Omental fat pad (tissue), 4 donors: ENCODE measurements around the gene TRPM7. TPM values are rescaled to one million over a fixed set of nuclear protein-coding genes. Genes with fewer than 3 reads are reported as not detected.

ENCODE experiments used
- ATAC-seq: fragments of 150-250 bp; one replicate; pipeline ENCODE4 v1.9.1; 2016; ENCODE audit warnings: mild to moderate bottlenecking, moderate library complexity; ENCODE audit not compliant: low FRiP score
- DNase-seq: peaks from one replicate; pipeline ENCODE4 v3.0.0-alpha.2; 2019; ENCODE audit warnings: low spot score
- total RNA-seq, 4 donors: library from RNA; depleted of rRNA; stranded (reverse); fragments of >200 nt; gene quantifications; one replicate each; pipeline ENCODE4 v1.1.0, GENCODE V29; 2016
- TF ChIP-seq, protein P1 (sequence below), 3 donors: fragments of 450-650 bp; IDR thresholded peaks; one replicate each; pipeline ENCODE4 v1.5.1; 2016 to 2017; ENCODE audit warnings: antibody characterized with exemption in 3 of 3, mild to moderate bottlenecking in 3 of 3, moderate library complexity in 2 of 3

TRPM7 gene
- total RNA-seq, 4 donors from 2014 or later: 55.5 to 63.6 (median 60.5) TPM

DNA sequence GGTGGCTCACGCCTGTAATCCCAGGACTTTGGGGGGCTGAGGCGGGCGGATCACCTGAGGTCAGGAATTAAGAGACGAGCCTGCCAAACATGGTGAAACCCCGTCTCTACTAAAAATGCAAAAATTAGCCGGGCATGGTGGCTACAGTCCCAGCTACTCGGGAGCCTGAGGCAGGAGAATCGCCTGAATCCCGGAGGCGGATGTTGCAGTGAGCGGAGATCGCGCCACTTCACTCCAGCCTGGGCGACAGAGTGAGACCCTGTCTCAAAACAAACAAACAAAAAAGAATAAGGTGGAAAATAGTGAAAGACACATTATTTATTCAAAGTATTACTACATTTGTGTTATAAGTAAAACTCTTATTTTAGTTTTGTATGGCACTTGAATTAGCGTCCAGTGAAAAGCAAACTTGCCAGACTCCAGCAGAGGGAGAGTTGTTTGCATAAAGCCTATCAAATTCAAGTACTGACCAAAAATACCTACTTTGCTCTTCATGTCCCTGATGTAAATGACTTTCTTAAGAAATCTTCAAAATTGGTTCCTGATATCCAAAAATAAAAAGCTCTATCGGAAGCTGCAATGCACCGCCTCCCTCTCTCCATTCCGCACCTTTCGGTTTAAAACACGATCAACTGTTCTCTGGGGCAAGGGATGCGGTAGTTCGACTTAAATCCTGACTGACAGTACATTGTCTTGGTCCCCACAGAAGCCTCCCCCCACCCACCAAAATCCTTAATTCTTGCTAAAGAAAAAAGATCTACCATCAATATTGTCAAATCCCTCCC is 1.2 kb downstream of the TRPM7 start:
- no peak for DNase-seq
- TF ChIP-seq, protein P1, sequence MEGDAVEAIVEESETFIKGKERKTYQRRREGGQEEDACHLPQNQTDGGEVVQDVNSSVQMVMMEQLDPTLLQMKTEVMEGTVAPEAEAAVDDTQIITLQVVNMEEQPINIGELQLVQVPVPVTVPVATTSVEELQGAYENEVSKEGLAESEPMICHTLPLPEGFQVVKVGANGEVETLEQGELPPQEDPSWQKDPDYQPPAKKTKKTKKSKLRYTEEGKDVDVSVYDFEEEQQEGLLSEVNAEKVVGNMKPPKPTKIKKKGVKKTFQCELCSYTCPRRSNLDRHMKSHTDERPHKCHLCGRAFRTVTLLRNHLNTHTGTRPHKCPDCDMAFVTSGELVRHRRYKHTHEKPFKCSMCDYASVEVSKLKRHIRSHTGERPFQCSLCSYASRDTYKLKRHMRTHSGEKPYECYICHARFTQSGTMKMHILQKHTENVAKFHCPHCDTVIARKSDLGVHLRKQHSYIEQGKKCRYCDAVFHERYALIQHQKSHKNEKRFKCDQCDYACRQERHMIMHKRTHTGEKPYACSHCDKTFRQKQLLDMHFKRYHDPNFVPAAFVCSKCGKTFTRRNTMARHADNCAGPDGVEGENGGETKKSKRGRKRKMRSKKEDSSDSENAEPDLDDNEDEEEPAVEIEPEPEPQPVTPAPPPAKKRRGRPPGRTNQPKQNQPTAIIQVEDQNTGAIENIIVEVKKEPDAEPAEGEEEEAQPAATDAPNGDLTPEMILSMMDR (IDR thresholded peaks at IDR 0.05): no peak
- no peak for ATAC-seq

DNA sequence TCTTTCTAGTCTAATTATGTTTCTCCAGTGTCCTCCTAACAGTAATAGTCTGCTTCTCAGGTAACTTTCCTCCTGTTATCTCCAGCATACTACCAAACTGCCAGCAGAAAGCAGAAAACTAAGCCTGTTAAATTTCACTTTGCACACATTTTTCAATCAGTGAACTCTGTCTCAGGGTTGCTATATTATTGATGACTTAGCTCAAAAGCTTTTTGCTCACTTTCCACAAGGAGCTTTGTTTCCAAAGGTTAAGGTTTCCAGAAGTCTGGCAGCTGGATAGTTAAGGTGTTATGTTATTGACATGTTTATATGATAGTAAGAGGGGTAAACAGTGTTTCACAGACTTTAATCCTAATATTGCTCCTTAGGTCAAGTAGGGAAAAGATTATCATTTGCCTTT is 5.1 kb downstream of the TRPM7 start:
- ATAC-seq: no peak
- no peak for DNase-seq
- TF ChIP-seq, protein P1 (IDR thresholded peaks at IDR 0.05): no peak

DNA sequence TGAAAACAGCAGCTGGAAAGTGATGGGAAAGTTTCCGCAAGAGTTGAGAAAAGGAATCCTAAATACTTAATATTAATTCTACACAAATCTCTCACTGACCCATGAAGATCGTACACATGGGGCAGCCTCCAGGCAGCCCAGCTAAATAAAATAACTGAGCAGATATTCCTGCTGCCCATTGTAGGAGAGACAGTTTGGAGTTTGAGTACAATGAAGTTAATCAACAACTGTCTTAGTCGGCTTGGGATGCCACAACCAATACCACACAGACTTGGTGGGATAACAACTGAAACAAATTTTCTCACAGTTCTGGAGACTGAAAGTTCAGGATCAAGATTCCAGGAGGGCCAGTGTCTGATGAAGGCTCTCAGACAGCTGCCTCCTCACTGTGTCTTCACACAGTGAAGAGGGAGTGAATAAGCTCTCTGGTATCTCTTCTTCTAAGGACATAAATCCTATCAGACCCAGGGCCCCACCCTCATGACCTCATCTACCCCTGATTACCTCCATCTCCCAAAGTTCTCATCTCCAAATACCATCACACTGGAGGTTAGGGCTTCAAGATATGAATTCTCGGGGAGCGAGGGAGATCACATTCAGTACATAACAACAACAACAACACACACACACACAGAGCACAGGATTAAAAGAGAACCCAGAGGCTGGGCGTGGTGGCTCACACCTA is 9.7 kb downstream of the TRPM7 start:
- DNase-seq (no peak), ATAC-seq (peak; percentile 84)
- TF ChIP-seq, protein P1 (IDR thresholded peaks at IDR 0.05): no peak

DNA sequence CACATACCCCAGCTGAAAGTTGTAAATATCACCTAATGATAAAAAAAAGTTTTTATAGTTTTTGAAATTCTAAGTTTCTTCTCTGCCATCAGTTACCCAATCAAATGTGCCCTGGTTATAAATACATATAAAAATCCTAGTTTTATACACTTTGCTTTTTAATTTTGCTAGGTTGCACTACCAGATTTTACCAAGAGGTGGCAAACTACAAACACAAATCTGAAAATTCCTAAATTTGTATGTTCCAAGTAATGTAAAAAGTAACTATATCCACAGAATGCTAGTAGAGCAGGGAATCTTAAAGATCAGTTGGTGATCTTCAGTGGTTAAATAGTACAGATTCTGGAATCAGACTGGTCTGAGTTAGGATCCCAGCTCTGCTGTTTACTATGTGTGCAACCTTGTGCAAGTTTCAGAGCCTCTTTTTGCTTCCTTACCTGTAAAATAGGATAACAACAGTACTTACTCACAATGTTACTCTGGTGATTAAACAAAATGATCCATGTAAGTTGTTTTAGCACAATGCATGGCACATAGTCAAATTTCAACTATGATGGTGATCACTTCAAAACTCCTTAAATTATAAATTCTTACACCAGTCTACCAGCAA is 11.0 kb downstream of the TRPM7 start:
- DNase-seq (no peak), ATAC-seq (no peak)
- TF ChIP-seq, protein P1 (IDR thresholded peaks at IDR 0.05): peak in 2 of 3 donors; percentile 7 to 61

DNA sequence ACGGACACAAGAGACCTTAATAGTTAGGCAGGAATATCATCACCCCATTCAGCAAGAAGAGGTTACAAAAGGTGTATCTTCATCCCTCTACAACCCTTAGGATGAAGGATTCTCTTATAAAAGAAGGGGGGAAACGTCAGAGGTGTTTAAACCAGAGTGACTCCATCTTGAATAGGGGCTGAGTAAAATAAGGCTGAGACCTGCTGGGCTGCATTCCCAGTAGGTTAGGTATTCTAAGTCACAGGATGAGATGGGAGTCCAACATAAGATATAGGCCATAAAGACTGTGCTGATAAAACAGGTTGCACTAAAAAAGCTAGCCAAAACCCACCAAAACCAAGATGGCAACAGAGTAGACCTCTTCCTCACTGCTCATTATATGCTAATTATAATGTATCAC is 16.5 kb downstream of the TRPM7 start:
- TF ChIP-seq, protein P1 (IDR thresholded peaks at IDR 0.05): no peak
- ATAC-seq (no peak), DNase-seq (no peak)

DNA sequence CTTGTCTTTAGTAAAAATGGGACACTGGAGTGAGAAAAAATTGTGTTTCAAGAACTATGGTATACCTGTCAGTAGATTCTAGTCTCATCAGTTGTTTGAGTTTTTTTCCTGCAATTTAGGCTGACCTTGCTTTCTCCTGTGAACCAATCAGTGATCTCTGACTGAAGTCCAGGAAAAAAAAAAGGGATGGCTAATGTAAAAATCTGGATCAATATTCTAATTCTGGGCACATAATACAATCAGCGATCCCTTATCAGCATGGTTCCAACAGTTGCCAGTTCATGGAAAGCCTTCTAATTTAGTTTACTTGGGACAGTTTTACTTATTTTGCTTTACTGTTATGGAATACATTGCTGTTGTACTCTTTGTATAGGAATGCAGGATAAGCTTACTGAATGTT is 17.0 kb downstream of the TRPM7 start:
- DNase-seq: no peak
- ATAC-seq: no peak
- TF ChIP-seq, protein P1 (IDR thresholded peaks at IDR 0.05): no peak
